ENCODE results near the gene NDST3. TPM values are rescaled to one million over a fixed set of nuclear protein-coding genes. Genes with fewer than 3 reads are reported as not detected.
A peak's percentile ranks its signal among the peaks of the same experiment; 100 is the strongest.

The NDST3 gene
- total and polyA plus RNA-seq, 2 donors from 2014 or later: 0.09 to 0.22 TPM

DNA sequence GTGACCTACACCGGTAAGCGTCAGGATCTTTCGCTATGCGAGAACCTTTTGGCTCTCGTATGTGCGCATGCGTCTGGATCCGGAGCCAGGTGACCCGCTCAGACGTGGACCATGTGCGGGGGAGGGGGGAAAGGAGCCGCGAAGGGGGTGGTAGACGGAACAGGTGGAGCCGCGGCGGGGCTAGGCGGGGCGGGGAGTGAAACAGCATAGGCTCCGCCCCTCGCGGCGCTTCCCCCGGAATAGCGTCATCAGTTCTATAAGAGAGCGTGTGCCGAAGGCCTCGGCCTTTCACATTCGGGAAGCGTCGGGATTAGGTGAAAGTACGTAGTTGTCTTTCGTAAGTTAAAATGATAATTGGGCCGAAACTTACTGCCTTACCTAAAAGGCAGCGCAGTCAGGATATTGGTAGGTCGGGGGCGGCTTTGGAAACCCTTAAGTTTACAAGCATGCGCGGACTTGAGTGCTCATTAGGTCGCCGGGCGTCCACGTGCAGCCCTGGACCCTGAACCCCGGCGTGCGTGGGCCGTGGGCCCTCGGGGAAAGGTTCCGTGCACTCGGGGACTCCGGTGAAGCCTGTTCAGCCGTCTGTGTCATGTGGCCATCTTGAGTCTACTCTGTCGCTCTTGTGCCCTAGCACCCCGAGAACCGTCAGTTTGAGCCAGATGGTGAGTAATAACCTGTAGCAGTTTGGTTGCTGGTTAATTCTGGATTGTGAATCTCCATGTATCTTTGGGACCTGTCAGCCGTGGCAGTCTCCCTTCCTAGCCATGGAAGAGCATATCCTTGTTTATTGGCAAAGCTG, 244.4 kb downstream of the NDST3 start:
- Histone ChIP-seq H3K4me1 (ENCODE audit: control insufficient read depth in 2 of 3, insufficient read depth in 2 of 3, low read depth in 1 of 3, low read length in 3 of 3) (peaks cover 5 to 24% (median 10%) of the 10 kb centered on the region in 3 donors), H3K27ac (ENCODE audit: low read depth in 2 of 2, low read length in 2 of 2) (peak overlapping the region; percentile 92 to 94), H3K9ac (ENCODE audit: low read length in 3 of 3) (peak overlapping the region; percentile 55 to 96 (median 85)), H3K9me3 (ENCODE audit: control insufficient read depth in 2 of 3, insufficient read depth in 1 of 3, low read length in 3 of 3) (no peaks in the 10 kb centered on the region), H3K36me3 (ENCODE audit: control insufficient read depth in 2 of 3, insufficient read depth in 3 of 3, low read length in 3 of 3) (peaks cover 0 to 2% (median 0%) of the 10 kb centered on the region in 3 donors), H3K27me3 (ENCODE audit: control insufficient read depth, insufficient read depth, low read length) (no peaks in the 10 kb centered on the region), H3K4me3 (ENCODE audit: low read length in 3 of 3) (peak overlapping the region; percentile 85 to 97 (median 95))
- TF ChIP-seq CTCF (IDR thresholded peaks at IDR 0.05; ENCODE audit: borderline replicate concordance, extremely low read depth, insufficient read depth): no peak
- intact Hi-C loops (cut with DNase I): no loop called here
- DNase-seq (peak; percentile 97 to 99 (median 98)), FAIRE-seq (peak; percentile 65)

DNA sequence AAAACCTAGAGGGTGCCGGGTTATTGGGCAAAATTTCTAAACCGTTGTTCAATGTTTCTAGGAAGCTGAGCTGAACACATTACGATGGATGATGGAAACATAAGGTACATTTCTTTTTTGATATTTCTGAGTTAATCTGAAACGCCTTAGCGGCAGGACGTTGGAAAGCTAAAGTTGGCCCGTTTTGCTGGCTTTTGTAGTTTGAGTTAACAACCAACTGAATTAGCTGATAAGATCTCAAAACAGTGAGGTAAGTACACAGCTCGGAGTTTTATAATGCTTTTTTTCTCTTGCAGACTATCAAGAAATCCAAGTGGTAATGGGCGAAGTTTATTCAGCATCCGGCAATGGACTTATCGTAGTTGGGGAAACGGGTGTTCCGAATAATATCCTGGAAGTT, 245.0 kb downstream of the NDST3 start:
- H3K9me3 ChIP-seq (ENCODE audit: control insufficient read depth in 2 of 3, insufficient read depth in 1 of 3, low read length in 3 of 3): no peaks in the 10 kb centered on the region
- H3K4me3 ChIP-seq (ENCODE audit: low read length in 3 of 3): peak overlapping the region; percentile 85 to 97 (median 95)
- TF ChIP-seq CTCF (IDR thresholded peaks at IDR 0.05; ENCODE audit: borderline replicate concordance, extremely low read depth, insufficient read depth): no peak
- H3K27ac ChIP-seq (ENCODE audit: low read depth in 2 of 2, low read length in 2 of 2): peak overlapping the region; percentile 92 to 94
- DNase-seq (no peak), FAIRE-seq (no peak)
- H3K4me1 ChIP-seq (ENCODE audit: control insufficient read depth in 2 of 3, insufficient read depth in 2 of 3, low read depth in 1 of 3, low read length in 3 of 3): peaks cover 5 to 24% (median 10%) of the 10 kb centered on the region in 3 donors
- peak overlapping the region; percentile 55 to 96 (median 85) for H3K9ac ChIP-seq (ENCODE audit: low read length in 3 of 3)
- intact Hi-C loops (cut with DNase I): no loop called here
- peaks cover 0 to 2% (median 0%) of the 10 kb centered on the region in 3 donors for H3K36me3 ChIP-seq (ENCODE audit: control insufficient read depth in 2 of 3, insufficient read depth in 3 of 3, low read length in 3 of 3)
- no peaks in the 10 kb centered on the region for H3K27me3 ChIP-seq (ENCODE audit: control insufficient read depth, insufficient read depth, low read length)

DNA sequence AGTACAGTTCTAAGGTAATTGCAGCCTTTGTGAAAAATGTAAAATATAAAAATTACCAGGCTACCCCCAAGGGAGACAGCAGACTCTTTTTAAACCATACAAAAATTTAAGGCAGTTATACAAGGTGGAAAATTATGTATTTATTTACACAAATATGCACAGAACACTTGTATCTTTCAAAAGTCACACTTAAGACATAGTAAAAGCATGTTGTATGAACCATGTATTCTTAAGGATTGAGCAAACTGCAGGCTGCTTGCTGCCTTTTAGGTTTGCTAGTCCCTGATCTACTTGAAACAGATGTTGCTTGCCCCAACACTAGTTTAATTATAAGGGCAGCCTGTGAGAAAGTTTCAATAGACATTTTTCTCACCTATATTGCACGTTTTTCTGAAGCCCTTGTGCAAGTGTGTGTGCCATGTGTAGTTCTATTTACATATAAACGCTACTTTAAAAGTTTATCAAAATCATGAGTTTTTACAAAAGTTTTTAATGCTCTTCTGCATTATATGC, 245.7 kb downstream of the NDST3 start:
- no peak overlapping the region for H3K27ac ChIP-seq (ENCODE audit: low read depth in 2 of 2, low read length in 2 of 2)

More for the DNA sequence above, 245.7 kb downstream of the NDST3 start:
- H3K4me1 ChIP-seq (ENCODE audit: control insufficient read depth in 2 of 3, insufficient read depth in 2 of 3, low read depth in 1 of 3, low read length in 3 of 3): peaks cover 5 to 24% (median 10%) of the 10 kb centered on the region in 3 donors
- H3K9ac ChIP-seq (ENCODE audit: low read length in 3 of 3): peak overlapping the region; percentile 38 to 96 (median 85)
- peaks cover 0 to 2% (median 0%) of the 10 kb centered on the region in 3 donors for H3K36me3 ChIP-seq (ENCODE audit: control insufficient read depth in 2 of 3, insufficient read depth in 3 of 3, low read length in 3 of 3)
- DNase-seq (no peak), FAIRE-seq (no peak)
- TF ChIP-seq CTCF (IDR thresholded peaks at IDR 0.05; ENCODE audit: borderline replicate concordance, extremely low read depth, insufficient read depth): no peak
- H3K9me3 ChIP-seq (ENCODE audit: control insufficient read depth in 2 of 3, insufficient read depth in 1 of 3, low read length in 3 of 3): no peaks in the 10 kb centered on the region
- intact Hi-C loops (cut with DNase I): no loop called here
- H3K4me3 ChIP-seq (ENCODE audit: low read length in 3 of 3): peak overlapping the region; percentile 85 to 97 (median 95)
- H3K27me3 ChIP-seq (ENCODE audit: control insufficient read depth, insufficient read depth, low read length): no peaks in the 10 kb centered on the region

Data from kidney (tissue), 14 donors.